ENCODE results near the gene PPARD.

DNA sequence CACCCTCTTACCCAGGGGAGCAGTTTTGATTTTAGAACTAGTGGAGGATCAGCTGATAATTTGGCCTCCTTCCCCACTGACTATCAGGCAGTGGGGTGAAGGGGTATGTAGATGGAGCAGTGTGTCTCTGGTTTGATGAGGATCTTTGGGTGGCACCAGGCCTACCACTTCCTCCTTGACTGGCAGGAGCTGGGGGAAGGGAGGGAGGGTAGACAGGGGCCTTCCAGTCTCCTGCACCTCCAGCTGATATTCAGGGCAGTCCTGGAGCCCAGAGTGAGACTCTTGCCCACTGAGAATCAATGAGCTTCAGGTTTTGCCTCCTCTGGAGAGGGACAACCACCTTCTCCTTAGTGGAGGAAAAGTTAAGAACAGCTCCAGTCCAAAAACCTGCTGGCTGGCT, 41.5 kb upstream of the PPARD start:
- TF ChIP-seq EZH2 (IDR thresholded peaks at IDR 0.05; ENCODE audit: low read depth): no peak
- TF ChIP-seq, protein P1, sequence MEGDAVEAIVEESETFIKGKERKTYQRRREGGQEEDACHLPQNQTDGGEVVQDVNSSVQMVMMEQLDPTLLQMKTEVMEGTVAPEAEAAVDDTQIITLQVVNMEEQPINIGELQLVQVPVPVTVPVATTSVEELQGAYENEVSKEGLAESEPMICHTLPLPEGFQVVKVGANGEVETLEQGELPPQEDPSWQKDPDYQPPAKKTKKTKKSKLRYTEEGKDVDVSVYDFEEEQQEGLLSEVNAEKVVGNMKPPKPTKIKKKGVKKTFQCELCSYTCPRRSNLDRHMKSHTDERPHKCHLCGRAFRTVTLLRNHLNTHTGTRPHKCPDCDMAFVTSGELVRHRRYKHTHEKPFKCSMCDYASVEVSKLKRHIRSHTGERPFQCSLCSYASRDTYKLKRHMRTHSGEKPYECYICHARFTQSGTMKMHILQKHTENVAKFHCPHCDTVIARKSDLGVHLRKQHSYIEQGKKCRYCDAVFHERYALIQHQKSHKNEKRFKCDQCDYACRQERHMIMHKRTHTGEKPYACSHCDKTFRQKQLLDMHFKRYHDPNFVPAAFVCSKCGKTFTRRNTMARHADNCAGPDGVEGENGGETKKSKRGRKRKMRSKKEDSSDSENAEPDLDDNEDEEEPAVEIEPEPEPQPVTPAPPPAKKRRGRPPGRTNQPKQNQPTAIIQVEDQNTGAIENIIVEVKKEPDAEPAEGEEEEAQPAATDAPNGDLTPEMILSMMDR (conservative IDR thresholded peaks at IDR 0.05): no peak

Data from PC-9 (cell line).